Epithelial cell of proximal tubule (primary cell): ENCODE results near the gene RBM6. TPM values are rescaled to one million over a fixed set of nuclear protein-coding genes. Genes with fewer than 3 reads are reported as not detected.

ENCODE experiments used
- DNase-seq: peaks from one replicate; pipeline ENCODE4 v3.0.0-alpha.2; 2011; ENCODE audit warnings: low read depth
- H3K4me3 ChIP-seq: 2 replicates; pipeline ENCODE4 v1.5.1; 2011; ENCODE audit warnings: low read depth, mild to moderate bottlenecking, low read length
- total RNA-seq: library from RNA; depleted of rRNA; stranded (reverse); fragments of >200 nt; gene quantifications from 2 replicates; pipeline ENCODE4 v1.2.3, GENCODE V29; 2015
- TF ChIP-seq, protein P1 (sequence below): conservative IDR thresholded peaks from 2 replicates; pipeline ENCODE4 v1.5.1; 2012; ENCODE audit warnings: low read depth, mild to moderate bottlenecking, low read length

RBM6 gene
- total RNA-seq, 1 donor from 2014 or later, result 36.6 TPM

DNA sequence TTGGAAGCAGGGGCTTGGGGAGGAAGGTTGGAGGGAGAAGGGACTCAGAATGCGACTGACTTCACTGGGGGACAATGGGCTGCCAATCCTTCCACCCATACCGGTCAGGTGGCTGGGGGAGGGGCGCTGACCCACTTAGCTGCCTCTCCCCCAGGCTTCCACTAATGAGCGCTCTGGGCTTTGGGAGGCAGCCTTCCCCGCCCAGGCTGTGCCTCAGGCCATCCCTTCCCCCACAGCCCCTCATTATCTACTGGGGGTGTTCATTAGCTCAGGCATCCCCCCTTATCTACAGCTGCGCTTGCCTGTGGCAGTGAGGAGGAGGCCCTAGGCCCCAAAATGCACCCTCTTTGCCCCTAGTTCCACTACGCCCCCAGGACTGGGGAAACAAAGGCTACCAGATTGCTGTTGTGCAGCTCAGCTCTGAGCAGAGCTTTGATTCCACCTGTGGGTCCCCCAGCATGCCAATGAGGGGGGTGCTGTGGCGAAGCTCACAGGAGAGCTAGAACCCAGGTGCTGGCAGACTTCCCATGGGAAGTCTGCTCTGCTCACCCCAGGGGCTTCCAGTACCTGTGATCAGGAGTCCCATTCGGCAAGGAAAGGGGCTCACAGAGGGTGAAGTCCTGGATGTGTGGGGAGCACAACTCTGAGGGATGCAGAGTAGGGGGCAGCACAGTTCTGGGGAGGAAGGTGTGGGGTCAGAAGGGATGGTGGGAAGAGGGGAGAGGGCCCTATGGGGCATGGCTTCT, 185.8 kb downstream of the RBM6 start:
- TF ChIP-seq, protein P1, sequence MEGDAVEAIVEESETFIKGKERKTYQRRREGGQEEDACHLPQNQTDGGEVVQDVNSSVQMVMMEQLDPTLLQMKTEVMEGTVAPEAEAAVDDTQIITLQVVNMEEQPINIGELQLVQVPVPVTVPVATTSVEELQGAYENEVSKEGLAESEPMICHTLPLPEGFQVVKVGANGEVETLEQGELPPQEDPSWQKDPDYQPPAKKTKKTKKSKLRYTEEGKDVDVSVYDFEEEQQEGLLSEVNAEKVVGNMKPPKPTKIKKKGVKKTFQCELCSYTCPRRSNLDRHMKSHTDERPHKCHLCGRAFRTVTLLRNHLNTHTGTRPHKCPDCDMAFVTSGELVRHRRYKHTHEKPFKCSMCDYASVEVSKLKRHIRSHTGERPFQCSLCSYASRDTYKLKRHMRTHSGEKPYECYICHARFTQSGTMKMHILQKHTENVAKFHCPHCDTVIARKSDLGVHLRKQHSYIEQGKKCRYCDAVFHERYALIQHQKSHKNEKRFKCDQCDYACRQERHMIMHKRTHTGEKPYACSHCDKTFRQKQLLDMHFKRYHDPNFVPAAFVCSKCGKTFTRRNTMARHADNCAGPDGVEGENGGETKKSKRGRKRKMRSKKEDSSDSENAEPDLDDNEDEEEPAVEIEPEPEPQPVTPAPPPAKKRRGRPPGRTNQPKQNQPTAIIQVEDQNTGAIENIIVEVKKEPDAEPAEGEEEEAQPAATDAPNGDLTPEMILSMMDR, result no peak
- DNase-seq, result no peak

DNA sequence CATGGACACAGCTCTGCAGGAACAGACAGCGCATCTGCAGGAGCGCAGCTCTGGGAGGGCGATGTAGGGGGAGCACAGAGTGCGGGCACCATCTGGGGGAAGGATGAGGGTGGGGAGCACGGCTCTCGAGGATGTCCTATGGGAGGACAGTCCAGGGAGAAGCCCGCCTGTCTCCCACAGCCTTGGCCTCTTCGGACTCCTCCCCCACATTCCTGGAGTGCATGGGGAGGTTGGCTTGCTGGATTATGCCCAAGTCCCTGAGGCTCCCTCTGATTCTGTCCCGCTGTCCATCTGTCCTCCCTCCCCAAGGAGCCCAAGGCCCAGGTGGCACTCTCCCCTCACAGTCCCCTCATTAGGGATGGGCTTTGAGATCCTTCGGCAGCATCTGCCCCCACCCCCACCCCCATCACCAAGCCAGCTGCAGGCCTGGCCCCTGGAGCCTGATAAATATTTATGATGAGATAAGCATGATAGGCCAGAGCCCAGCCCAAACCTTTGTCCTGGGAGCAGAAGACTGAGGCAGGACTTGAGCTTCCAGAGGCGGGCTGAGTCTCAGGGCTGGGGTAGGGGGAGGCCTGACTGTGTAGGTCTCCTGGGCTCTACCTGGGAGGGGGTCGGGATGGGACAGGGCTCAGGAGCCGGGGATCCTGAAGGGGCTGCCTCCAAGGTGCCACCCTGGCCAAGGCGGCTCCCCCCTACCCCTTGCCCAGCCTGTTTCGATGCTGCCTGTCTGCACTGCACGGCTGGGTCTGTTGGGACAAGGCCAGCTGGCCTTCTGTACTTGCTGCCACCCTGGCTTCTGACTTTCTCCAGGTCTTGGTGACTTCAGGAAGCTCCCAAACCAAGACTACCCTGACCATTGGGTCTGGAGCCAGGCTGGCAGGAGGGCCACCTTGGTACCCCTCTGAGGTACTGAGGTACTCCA, 186.6 kb downstream of the RBM6 start:
- TF ChIP-seq, protein P1, result no peak
- no peak overlapping the region for H3K4me3 ChIP-seq
- DNase-seq, result no peak

More for the DNA sequence above, 185.8 kb downstream of the RBM6 start:
- no peak overlapping the region for H3K4me3 ChIP-seq

Other genes with a start within 250 kb of the RBM6 start
- gene AMIGO3, start 220.5 kb upstream of the RBM6 start, total RNA-seq, result 0.07 and 0.86 TPM in 2 replicates
- 50.4 and 88.9 TPM in 2 replicates for gene GMPPB, start 216.2 kb upstream of the RBM6 start, total RNA-seq
- 27.5 and 30.7 TPM in 2 replicates for gene IP6K1, start 153.6 kb upstream of the RBM6 start, total RNA-seq
- gene CDHR4, start 140.3 kb upstream of the RBM6 start, total RNA-seq, result not detected in 2 replicates
- 2.5 TPM in 1 of 2 replicates, not detected in the other for gene INKA1, start 136.9 kb upstream of the RBM6 start, total RNA-seq
- gene UBA7, start 126.2 kb upstream of the RBM6 start, total RNA-seq, result 2.4 and 12.2 TPM in 2 replicates
- 17.1 and 18.9 TPM in 2 replicates for gene TRAIP, start 83.6 kb upstream of the RBM6 start, total RNA-seq
- not detected in 2 replicates for gene CAMKV, start 70.2 kb upstream of the RBM6 start, total RNA-seq
- 5.3 and 5.6 TPM in 2 replicates for gene MST1R, start 36.3 kb upstream of the RBM6 start, total RNA-seq
- gene MON1A, start 10.3 kb upstream of the RBM6 start, total RNA-seq, result 9.1 and 17.9 TPM in 2 replicates
- gene RBM5, start 148.8 kb downstream of the RBM6 start, total RNA-seq, result 52.3 and 80.7 TPM in 2 replicates
- gene SEMA3F, start 215.2 kb downstream of the RBM6 start, total RNA-seq, result 36.0 and 58.6 TPM in 2 replicates